ENCODE measurements around the gene C2orf81.
A peak's percentile ranks its signal among the peaks of the same experiment; 100 is the strongest.

DNA sequence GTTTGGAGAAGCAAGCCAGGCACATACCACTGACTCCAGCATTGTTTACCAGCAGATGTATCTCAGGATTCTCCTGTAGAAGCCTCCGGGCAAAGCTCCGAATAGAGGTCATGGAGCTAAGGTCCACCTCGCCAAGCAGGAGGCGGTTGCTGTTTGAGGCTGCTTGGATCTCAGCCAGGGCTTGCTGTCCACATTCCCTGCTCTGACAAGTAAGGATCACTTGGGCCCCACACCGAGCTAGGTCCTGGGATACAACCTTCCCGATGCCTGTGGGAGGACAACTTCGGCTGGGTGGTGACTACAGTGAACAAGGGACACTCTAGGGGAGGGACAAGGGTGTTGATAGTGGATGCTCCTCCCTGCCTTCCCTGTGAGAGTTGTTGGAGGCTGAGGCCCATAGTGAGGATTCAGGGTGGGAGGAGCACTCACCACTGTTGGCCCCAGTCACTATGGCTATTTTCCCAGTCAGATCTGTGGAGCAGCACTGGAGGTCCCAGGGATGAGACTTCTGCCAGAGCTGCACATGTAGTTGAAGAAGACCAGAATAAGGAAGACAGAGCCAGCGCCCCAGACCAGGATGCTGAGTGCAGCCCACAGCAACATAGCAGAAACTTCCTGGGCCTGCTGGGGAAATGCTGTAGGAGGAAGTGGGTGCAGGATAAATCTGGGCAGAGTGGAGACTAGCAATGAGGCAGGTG, 8.3 kb downstream of the C2orf81 start:
- no peak for TF ChIP-seq CTCF (IDR thresholded peaks at IDR 0.05)
- peak in 1 of 3 donors; percentile 33 for TF ChIP-seq POLR2AphosphoS5 (IDR thresholded peaks at IDR 0.05)
